EL (cell line): ENCODE measurements around the gene PJA1.
A peak's percentile ranks its signal among the peaks of the same experiment; 100 is the strongest.

Experiments used
- DNase-seq: peaks from one replicate; pipeline ENCODE4 v3.0.0-alpha.2; 2016

The PJA1 gene

GRCh38 chrX:69140837-69141236, 24.4 kb downstream of the PJA1 start:
- no peak for DNase-seq

GRCh38 chrX:69139516-69139915, 25.7 kb downstream of the PJA1 start:
- DNase-seq: no peak

- no peak for DNase-seq
Observed at GRCh38 chrX:69138512-69138911, 26.7 kb downstream of the PJA1 start.

- no peak for DNase-seq
Observed at GRCh38 chrX:69138118-69138390, 27.2 kb downstream of the PJA1 start.

- DNase-seq: peak; percentile 34
Observed at GRCh38 chrX:69137371-69138117, 27.7 kb downstream of the PJA1 start.

GRCh38 chrX:69136546-69137331, 28.5 kb downstream of the PJA1 start:
- DNase-seq: no peak

- DNase-seq: peak; percentile 67
Observed at GRCh38 chrX:69133921-69134542, 31.2 kb downstream of the PJA1 start.

- no peak for DNase-seq
Observed at GRCh38 chrX:69131886-69132285, 33.4 kb downstream of the PJA1 start.

GRCh38 chrX:69130439-69130838, 34.8 kb downstream of the PJA1 start:
- DNase-seq: no peak

- DNase-seq: peak; percentile 48
Observed at GRCh38 chrX:69128588-69128987, 36.7 kb downstream of the PJA1 start.

- no peak for DNase-seq
Observed at GRCh38 chrX:69127466-69127865, 37.8 kb downstream of the PJA1 start.

GRCh38 chrX:69126642-69127041, 38.6 kb downstream of the PJA1 start:
- DNase-seq: no peak

GRCh38 chrX:69125094-69125493, 40.2 kb downstream of the PJA1 start:
- no peak for DNase-seq

- DNase-seq: peak; percentile 61
Observed at GRCh38 chrX:69124108-69124507, 41.1 kb downstream of the PJA1 start.

GRCh38 chrX:69123481-69123880, 41.8 kb downstream of the PJA1 start:
- no peak for DNase-seq

GRCh38 chrX:69121321-69122000, 43.8 kb downstream of the PJA1 start:
- DNase-seq: no peak

- no peak for DNase-seq
Observed at GRCh38 chrX:69120476-69120875, 44.8 kb downstream of the PJA1 start.

- DNase-seq: no peak
Observed at GRCh38 chrX:69119122-69119521, 46.1 kb downstream of the PJA1 start.

- DNase-seq: no peak
Observed at GRCh38 chrX:69117876-69118526, 47.3 kb downstream of the PJA1 start.

GRCh38 chrX:69116077-69116476, 49.2 kb downstream of the PJA1 start:
- no peak for DNase-seq

GRCh38 chrX:69113723-69114122, 51.5 kb downstream of the PJA1 start:
- no peak for DNase-seq
